AG04449 (cell line): ENCODE data around the gene PAM16.

ENCODE experiments used
- CTCF ChIA-PET: fragments of 350-600 bp; formaldehyde crosslinking; extraction: SDS; loops from one replicate; lab custom pipeline; 2021; ENCODE audit warnings: antibody characterized with exemption; lab: Yijun Ruan, JAX
- POLR2A ChIA-PET: fragments of 400-600, 350-600 bp; formaldehyde crosslinking; extraction: SDS; loops from one replicate; lab custom pipeline; 2020; ENCODE audit warnings: antibody characterized with exemption, inconsistent platforms; lab: Yijun Ruan, JAX
- DNase-seq: peaks from one replicate; pipeline ENCODE4 v3.0.0-alpha.2; 2010; ENCODE audit warnings: low read depth, low spot score
- H3K4me3 ChIP-seq: 2 replicates; pipeline ENCODE4 v1.5.1; 2011; ENCODE audit warnings: low read depth, mild to moderate bottlenecking, control low read depth, low read length
- TF ChIP-seq, protein P1 (sequence below): IDR thresholded peaks from one replicate; pipeline ENCODE4 v1.5.1; 2011; ENCODE audit warnings: mild to moderate bottlenecking, moderate library complexity, low read length, control low read depth, inconsistent platforms; ENCODE audit not compliant: insufficient read depth; ENCODE audit errors: missing control alignments

Gene PAM16

DNA sequence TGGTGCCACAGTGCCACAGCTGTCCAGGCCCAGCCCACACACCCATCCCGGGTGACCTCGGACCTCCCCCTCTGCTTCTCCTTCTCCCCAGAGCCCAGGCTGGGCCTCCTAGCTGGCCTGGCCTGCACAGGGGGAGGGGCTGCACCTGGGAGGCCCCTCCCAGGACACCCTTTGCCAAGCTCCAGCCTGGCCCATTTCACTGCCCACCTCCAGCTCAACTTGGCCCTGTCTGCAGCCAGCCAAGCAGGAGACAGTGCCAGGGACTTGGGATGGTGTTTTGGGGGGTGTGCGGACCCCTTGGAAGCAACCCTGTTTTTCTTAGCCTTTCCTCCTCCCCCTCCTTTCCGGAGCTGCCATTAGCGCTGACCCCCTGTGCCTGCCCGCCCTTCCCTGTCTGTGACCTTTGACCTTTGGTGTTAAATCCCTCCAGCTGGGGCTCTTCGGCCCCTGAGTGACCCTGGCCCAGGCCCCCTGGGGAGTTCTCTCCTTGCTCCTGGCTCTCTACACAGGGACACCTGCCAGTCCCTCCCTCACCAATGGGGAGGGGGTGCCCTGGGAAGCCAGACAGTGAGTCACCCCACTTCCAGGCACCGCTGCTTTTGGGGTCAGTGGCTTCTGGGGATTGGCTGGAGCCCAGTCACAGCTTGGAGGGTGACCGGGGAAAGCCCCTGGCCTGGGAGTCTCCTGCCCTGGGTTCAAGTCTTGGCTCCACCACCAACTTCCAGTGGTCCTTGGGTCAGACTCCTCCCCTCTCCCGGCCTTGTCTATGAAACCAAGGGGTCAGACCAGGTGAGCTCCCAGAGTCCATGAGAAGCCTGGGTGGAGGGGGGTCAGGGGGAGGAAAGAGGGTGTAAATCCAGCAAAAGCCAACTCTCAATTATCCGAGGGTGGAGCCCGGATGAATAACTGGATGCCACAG lies 33.3 kb downstream of the PAM16 start:
- TF ChIP-seq, protein P1, sequence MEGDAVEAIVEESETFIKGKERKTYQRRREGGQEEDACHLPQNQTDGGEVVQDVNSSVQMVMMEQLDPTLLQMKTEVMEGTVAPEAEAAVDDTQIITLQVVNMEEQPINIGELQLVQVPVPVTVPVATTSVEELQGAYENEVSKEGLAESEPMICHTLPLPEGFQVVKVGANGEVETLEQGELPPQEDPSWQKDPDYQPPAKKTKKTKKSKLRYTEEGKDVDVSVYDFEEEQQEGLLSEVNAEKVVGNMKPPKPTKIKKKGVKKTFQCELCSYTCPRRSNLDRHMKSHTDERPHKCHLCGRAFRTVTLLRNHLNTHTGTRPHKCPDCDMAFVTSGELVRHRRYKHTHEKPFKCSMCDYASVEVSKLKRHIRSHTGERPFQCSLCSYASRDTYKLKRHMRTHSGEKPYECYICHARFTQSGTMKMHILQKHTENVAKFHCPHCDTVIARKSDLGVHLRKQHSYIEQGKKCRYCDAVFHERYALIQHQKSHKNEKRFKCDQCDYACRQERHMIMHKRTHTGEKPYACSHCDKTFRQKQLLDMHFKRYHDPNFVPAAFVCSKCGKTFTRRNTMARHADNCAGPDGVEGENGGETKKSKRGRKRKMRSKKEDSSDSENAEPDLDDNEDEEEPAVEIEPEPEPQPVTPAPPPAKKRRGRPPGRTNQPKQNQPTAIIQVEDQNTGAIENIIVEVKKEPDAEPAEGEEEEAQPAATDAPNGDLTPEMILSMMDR = no peak
- H3K4me3 ChIP-seq = peak overlapping the region; percentile 82
- no peak for DNase-seq
- ChIA-PET CTCF (interaction anchor here (1.0 to 4.5 kb wide), 7 partner anchors 9 to 86 kb away, joined by 3 to 32 read pairs (median 5); no protein-coding TSS in a partner anchor), POLR2A (interaction anchor here (0.7 to 1.6 kb wide), 2 partner anchors 45 to 46 kb away, joined by 3 to 7 read pairs; partner anchors contain the start of gene TFAP4)

DNA sequence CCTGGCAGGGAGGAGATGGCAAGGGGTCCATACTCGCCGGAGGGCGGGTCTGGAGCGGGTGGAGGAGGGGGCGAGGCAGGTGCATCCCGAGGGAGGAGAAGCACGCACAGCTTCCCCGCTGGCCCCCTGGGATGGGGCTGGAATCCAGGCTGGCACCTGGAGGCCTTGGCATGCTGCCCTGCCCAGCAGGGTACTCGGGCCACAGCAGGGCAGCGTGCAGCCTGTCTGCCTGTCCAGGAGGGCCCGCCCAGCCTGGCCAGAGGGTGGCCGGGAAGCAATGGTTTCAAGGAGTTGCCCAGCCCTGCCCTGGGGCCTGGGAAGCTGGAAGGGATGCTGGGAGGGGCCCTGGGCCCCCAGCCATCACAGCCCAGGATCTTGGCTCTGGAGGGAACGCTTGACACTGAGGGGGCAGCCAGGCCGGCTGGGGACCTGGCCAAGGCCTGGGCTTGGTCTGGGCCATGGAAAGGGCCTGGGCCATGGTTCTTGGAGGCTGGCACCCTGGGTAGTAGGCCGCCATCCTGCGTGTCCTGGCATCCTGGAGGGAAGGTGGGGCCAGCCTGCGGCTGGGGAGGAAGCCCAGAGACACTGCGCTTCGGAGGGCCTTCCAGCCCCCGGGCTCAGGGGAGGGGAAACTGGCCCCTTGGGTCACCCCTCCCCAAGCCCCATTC lies 34.1 kb downstream of the PAM16 start:
- POLR2A ChIA-PET = interaction anchor here (0.7 to 1.6 kb wide), 4 partner anchors 9 to 45 kb away, joined by 3 to 7 read pairs (median 4); partner anchors contain the start of gene TFAP4
- CTCF ChIA-PET = interaction anchor here (1.0 to 4.5 kb wide), 7 partner anchors 9 to 86 kb away, joined by 3 to 32 read pairs (median 5); no protein-coding TSS in a partner anchor
- TF ChIP-seq, protein P1 = no peak
- H3K4me3 ChIP-seq = peak overlapping the region; percentile 82
- DNase-seq = no peak

DNA sequence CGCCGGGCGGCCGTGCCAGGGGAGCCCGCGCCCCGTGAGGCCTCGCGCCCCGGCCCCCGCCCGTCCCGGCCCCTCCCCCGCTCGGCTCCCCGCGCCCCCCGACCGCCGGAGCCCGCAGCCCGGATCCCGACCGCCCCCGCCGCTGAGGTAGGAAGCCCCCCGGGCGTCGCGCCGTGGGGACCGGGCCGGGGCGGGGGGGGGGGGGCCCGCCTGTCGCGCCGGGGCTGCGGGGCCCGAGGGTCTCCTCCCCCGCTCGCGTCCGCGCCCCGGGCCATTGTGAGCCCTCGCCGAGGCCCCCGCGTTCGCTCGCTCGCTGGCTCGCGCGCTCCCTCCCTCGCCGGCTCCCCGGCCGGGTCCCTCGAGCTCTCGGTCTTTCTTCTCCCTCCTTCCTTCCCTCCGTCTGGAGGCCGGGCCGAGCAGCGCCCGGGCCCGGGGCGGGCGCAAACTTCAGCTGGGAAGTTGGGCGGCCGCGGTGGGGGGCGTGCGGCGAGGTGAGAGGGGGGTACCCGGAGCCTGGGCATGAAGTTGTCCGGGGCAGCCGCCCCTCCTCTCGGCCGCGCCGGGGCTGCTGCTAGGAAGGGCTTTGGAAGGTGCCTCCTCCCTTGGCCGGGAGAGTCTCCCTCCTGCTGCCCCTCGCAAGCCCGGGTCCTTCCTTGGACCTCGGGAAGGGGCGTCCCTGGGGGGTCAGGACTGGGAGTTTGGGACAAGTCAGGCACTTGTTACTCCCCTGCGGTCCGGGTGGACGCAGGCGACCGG lies 34.8 kb downstream of the PAM16 start:
- DNase-seq = no peak
- peak overlapping the region; percentile 82 for H3K4me3 ChIP-seq
- ChIA-PET POLR2A (interaction anchor here (0.6 to 1.6 kb wide), 5 partner anchors 9 to 315 kb away, joined by 3 to 4 read pairs (median 3); partner anchors contain the start of gene TFAP4), CTCF (interaction anchor here (0.8 to 1.5 kb wide), 5 partner anchors 8 to 334 kb away, joined by 3 to 5 read pairs (median 4); no protein-coding TSS in a partner anchor)
- TF ChIP-seq, protein P1 = no peak

- DNase-seq = no peak
- ChIA-PET POLR2A (interaction anchor here (0.6 to 1.5 kb wide), 5 partner anchors 8 to 314 kb away, joined by 3 to 4 read pairs (median 3); partner anchors contain the start of gene TFAP4), CTCF (interaction anchor here (0.8 to 1.4 kb wide), 6 partner anchors 14 to 333 kb away, joined by 3 to 6 read pairs (median 3); no protein-coding TSS in a partner anchor)
- TF ChIP-seq, protein P1 = no peak
- H3K4me3 ChIP-seq = peak within 1 kb of the TSS; percentile 82
Observed at GRCh38 chr16:4315186-4316107, 35.7 kb downstream of the PAM16 start, which contains the start of gene GLIS2. Gene GLIS2 (plus strand): TSS chr16:4316067. CDS start chr16:4332281, 16,214 bp downstream.
